Heart right ventricle (tissue), 16 donors: ENCODE data around the gene SMAD1. TPM values are rescaled to one million over a fixed set of nuclear protein-coding genes. Genes with fewer than 3 reads are reported as not detected.

Source experiments
- ATAC-seq, 8 donors: fragments of 200-7000 bp; cut with Tn5 transposase; one replicate each; pipeline ENCODE4 v1.9.1; 2020; ENCODE audit warnings: mild to moderate bottlenecking in 8 of 8, moderate library complexity in 8 of 8, moderate number of reproducible peaks in 1 of 8
- DNase-seq, 2 donors: peaks; one replicate each; pipeline ENCODE4 v3.0.0-alpha.2; 2020
- H3K27ac ChIP-seq, 10 donors: fragments of 200-600 bp; sonication (generic) in 2 of 10; one replicate each; pipeline versions ENCODE4 v1.5.0 to v1.8.0; 2020 to 2022; ENCODE audit warnings: mild to moderate bottlenecking in 3 of 10
- H3K27me3 ChIP-seq, 7 donors: fragments of 200-600 bp; one replicate each; pipeline ENCODE4 v1.8.0; 2021 to 2022; ENCODE audit warnings: mild to moderate bottlenecking in 2 of 7
- H3K36me3 ChIP-seq, 9 donors: fragments of 200-600 bp; sonication (generic) in 1 of 9; one replicate each; pipeline versions ENCODE4 v1.5.0 to v1.8.0; 2020 to 2022; ENCODE audit warnings: mild to moderate bottlenecking in 2 of 9
- H3K4me1 ChIP-seq, 9 donors: fragments of 200-600 bp; sonication (generic) in 1 of 9; one replicate each; pipeline versions ENCODE4 v1.5.0 to v1.8.0; 2020 to 2022; ENCODE audit warnings: mild to moderate bottlenecking in 4 of 9
- H3K4me3 ChIP-seq, 10 donors: fragments of 200-600 bp; sonication (generic) in 2 of 10; one replicate each; pipeline versions ENCODE4 v1.5.0 to v1.8.0; 2020 to 2022; ENCODE audit warnings: mild to moderate bottlenecking in 7 of 10, moderate library complexity in 2 of 10
- H3K9me3 ChIP-seq, 11 donors: fragments of 200-600 bp in 10 of 11; sonication (generic) in 2 of 11; one replicate each; pipeline versions ENCODE4 v1.5.0 to v1.8.0; 2013 to 2022; ENCODE audit warnings: mild to moderate bottlenecking in 2 of 11, control low read depth in 1 of 11, moderate library complexity in 1 of 11
- CTCF ChIP-seq, 9 donors: fragments of 200-600 bp; sonication (generic) in 2 of 9; IDR thresholded peaks; one replicate each; pipeline versions ENCODE4 v1.5.0 to v1.8.0; 2021 to 2022; ENCODE audit warnings: antibody characterized with exemption in 9 of 9, mild to moderate bottlenecking in 5 of 9, moderate library complexity in 1 of 9
- whole genome bisulfite sequencing, 2 donors: extraction: QIAGEN DNeasy Blood & Tissue Kit; methylation state at CpG; one replicate each; pipeline ENCODE4 v1.1.7; 2013; ENCODE audit warnings: inconsistent platforms in 1 of 2; 5-methylcytosine and 5-hydroxymethylcytosine counted together
- intact Hi-C, 10 donors: fragments of 100-400 bp; cut with DNase I; formaldehyde crosslinking; loops; one replicate each; pipeline versions ENCODE4 v1.11.1 to v1.14.2; 2022
- polyA plus RNA-seq, 2 donors: library from polyadenylated mRNA; stranded (reverse); fragments of 200-250 nt; gene quantifications; one replicate each; pipeline ENCODE4 v1.2.3, GENCODE V29; 2013
- total RNA-seq, 10 donors: library from RNA; stranded (reverse); fragmentation: NEBNext Ultra II Directional in 3 of 10; extraction: Animal tissue kit (Norgen Biotek cat#: 25700) in 3 of 10; gene quantifications; one replicate each; pipeline versions ENCODE4 v1.2.1 to v1.2.4, GENCODE V29; 2021 to 2023
- donor health status: Arrhythmogenic right ventricular cardiomyopathy.
- donor health status: ischemic (EF 13 %, LVEDD 7.1; RV severe dilation, severe dysfunction).
- donor health status: healthy with polysubstance abuse.
- donor health status: DM: no; HTN: yes; CAD: no.
- donor health status: DM: no; HTN: no; CAD: no.
- donor health status: ischemic (EF 25% LVEDD 6.9; RV normal size, moderate dysfunction).
- donor health status: ischemic (EF 25% LVEDD 5.7; RV mildly dilated, moderate dysfunction).
- donor health status: healthy.
- donor health status: DM: yes; HTN: yes; CAD: no.
- donor health status: Ischemic cardiomyopathy.
- donor health status: ischemic (EF 35%, LVEDD 5.7; RV mildly dilated, moderate dysfunction).
- donor health status: nonischemic (EF 11% LVEDD 7.7; RV severe dilation, severe dysfunction).
- donor health status: DM: yes; HTN: yes; CAD: no.
- donor health status: PGD.
- donor health status: ischemic (EF 29% LVEDD 5.4; RV normal size, mild dysfunction).
- donor health status: nonischemic (EF 23%, LVEDD 6.1; RV moderate dilation, normal function).

SMAD1 gene
- total and polyA plus RNA-seq, 12 donors: 2.6 to 19.4 (median 14.8) TPM

GRCh38 chr4:145473203-145473602 lies 8.4 kb upstream of the SMAD1 start:
- H3K27ac ChIP-seq: no peak overlapping the region
- intact Hi-C loops: no loop called here
- TF ChIP-seq CTCF (IDR thresholded peaks at IDR 0.05): no peak
- no peak for ATAC-seq
- no peak for DNase-seq
- H3K36me3 ChIP-seq: no peaks in the 10 kb centered on the region
- H3K4me3 ChIP-seq: no peak overlapping the region
- H3K27me3 ChIP-seq: no peaks in the 10 kb centered on the region
- no peaks in the 10 kb centered on the region for H3K4me1 ChIP-seq
- peaks cover 0 to 20% (median 0%) of the 10 kb centered on the region in 11 donors for H3K9me3 ChIP-seq
- 89% methylated on average over 4 of the region's 4 CpGs for WGBS, 2 donors

DNA sequence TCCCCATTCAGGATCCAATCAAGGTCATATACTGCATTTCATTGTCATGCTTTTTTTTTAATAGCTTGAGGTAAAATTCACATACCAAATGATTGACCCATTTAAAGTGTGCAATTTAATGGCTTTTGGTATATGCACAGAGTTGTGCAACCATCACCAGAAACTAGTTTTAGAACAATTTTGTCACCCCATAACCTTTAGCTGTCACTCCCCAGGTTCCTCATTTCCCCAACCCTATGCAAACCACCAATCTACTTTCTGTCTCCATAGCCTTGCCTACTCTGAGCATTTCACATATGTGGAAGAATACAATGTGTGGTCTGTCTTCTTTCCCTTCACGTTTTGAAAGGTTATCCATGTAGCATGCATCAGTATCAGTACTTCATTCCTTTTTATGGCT lies 1.4 kb upstream of the SMAD1 start:
- Histone ChIP-seq H3K4me1 (peaks cover 0 to 33% (median 26%) of the 10 kb centered on the region in 9 donors), H3K9me3 (no peaks in the 10 kb centered on the region), H3K27me3 (no peaks in the 10 kb centered on the region), H3K4me3 (peak overlapping the region in 1 of 10 donors; percentile 80), H3K36me3 (no peaks in the 10 kb centered on the region), H3K27ac (no peak overlapping the region)
- intact Hi-C loops: loop anchor here in 8 of 10 donors (5.0 to 10.0 kb wide), 11 partner anchors 55 to 305 kb away; partner anchors contain the start of genes MMAA (in 4 of the 8) and OTUD4 (in 1 of the 8)
- no peak for TF ChIP-seq CTCF (IDR thresholded peaks at IDR 0.05)
- WGBS, 2 donors: 42 to 47% methylated on average over 1 of the region's 1 CpG
- DNase-seq (no peak), ATAC-seq (no peak)

DNA sequence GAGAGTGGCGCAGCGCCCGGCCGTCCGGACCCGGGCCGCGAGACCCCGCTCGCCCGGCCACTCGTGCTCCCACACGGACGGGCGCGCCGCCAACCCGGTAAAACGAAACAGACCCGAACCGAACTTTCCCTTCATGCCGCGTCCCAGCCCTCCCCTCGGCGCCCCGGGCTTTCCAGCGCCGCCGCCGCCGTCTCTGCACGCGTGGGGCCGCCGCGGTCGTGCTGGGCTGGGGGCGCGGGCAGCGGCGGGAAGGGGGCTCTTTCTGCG lies 222 bp downstream of the SMAD1 start:
- ATAC-seq: peak in 5 of 8 donors; percentile 5 to 62 (median 26)
- DNase-seq: no peak
- Histone ChIP-seq H3K27ac (peak overlapping the region; percentile 94 to 99 (median 98)), H3K9me3 (no peaks in the 10 kb centered on the region), H3K4me1 (peaks cover 0 to 47% (median 33%) of the 10 kb centered on the region in 9 donors), H3K4me3 (peak overlapping the region; percentile 67 to 96 (median 88)), H3K27me3 (no peaks in the 10 kb centered on the region), H3K36me3 (no peaks in the 10 kb centered on the region)
- 0% methylated on average over 15 to 42 of the region's 42 CpGs for WGBS, 2 donors
- no peak for TF ChIP-seq CTCF (IDR thresholded peaks at IDR 0.05)
- intact Hi-C loops: loop anchor here in 8 of 10 donors (2.0 to 10.0 kb wide), 12 partner anchors 53 to 307 kb away; partner anchors contain the start of genes MMAA (in 4 of the 8) and OTUD4 (in 1 of the 8)

- peaks cover 0 to 52% (median 38%) of the 10 kb centered on the region in 9 donors for H3K4me1 ChIP-seq
- H3K9me3 ChIP-seq: no peaks in the 10 kb centered on the region
- intact Hi-C loops: loop anchor here in 8 of 10 donors (2.0 to 10.0 kb wide), 12 partner anchors 52 to 308 kb away; partner anchors contain the start of genes MMAA (in 4 of the 8) and OTUD4 (in 1 of the 8)
Measured at GRCh38 chr4:145482209-145483037, 770 bp downstream of the SMAD1 start.

More at GRCh38 chr4:145482209-145483037, 770 bp downstream of the SMAD1 start:
- Histone ChIP-seq H3K36me3 (no peaks in the 10 kb centered on the region), H3K4me3 (peak overlapping the region; percentile 67 to 96 (median 88)), H3K27ac (peak overlapping the region; percentile 94 to 99 (median 98)), H3K27me3 (no peaks in the 10 kb centered on the region)
- WGBS, 2 donors: 0 to 1% methylated on average over 61 to 73 of the region's 73 CpGs
- DNase-seq: peak; percentile 49 to 50
- peak; percentile 48 to 70 (median 68) for ATAC-seq
- peak in 1 of 9 donors; percentile 29 for TF ChIP-seq CTCF (IDR thresholded peaks at IDR 0.05)
